Esophagus muscularis mucosa (tissue), 4 donors: ENCODE data around the gene SLC38A10.

Experiments used
- CTCF ChIP-seq, 3 experiments: fragments of 200-600 bp in 2 of 3; fragments of 450-650 bp in 1 of 3; sonication (generic) in 2 of 3; IDR thresholded peaks; one replicate each; pipeline ENCODE4 v1.5.1; 2017 to 2019; ENCODE audit warnings: antibody characterized with exemption in 3 of 3, mild to moderate bottlenecking in 2 of 3, moderate library complexity in 1 of 3
- EP300 ChIP-seq: sonication (generic); formaldehyde crosslinking; IDR thresholded peaks from one replicate; pipeline ENCODE4 v1.6.1; 2017; ENCODE audit warnings: antibody characterized with exemption
- POLR2A ChIP-seq: fragments of 450-650 bp; IDR thresholded peaks from one replicate; pipeline ENCODE4 v1.6.1; 2017; ENCODE audit warnings: antibody characterized with exemption, moderate library complexity, mild to moderate bottlenecking, low read depth
- POLR2AphosphoS5 ChIP-seq, 2 donors: sonication (generic); formaldehyde crosslinking; IDR thresholded peaks; one replicate each; pipeline ENCODE4 v1.6.1; 2017; ENCODE audit warnings: antibody characterized with exemption in 2 of 2

GRCh38 chr17:81260641-81261040 is 34.5 kb downstream of the SLC38A10 start:
- TF ChIP-seq CTCF (IDR thresholded peaks at IDR 0.05) (no peak), POLR2AphosphoS5 (IDR thresholded peaks at IDR 0.05) (no peak), POLR2A (no peak), EP300 (no peak)
